Measurements from ENCODE around the gene MYO15A. TPM values are rescaled to one million over a fixed set of nuclear protein-coding genes. Genes with fewer than 3 reads are reported as not detected.

The MYO15A gene
- total RNA-seq, 1 donor = 1.1 TPM

- no peak overlapping the region for H3K27ac ChIP-seq (ENCODE audit: low read depth, low read length)
- H3K4me3 ChIP-seq (ENCODE audit: insufficient read depth, low read length) = no peak overlapping the region
- H3K4me2 ChIP-seq (ENCODE audit: insufficient read depth, low read length) = no peak overlapping the region
- H4K20me1 ChIP-seq (ENCODE audit: insufficient read depth, low read length) = no peaks in the 10 kb centered on the region
- DNase-seq (ENCODE audit: insufficient read length, low spot score, missing footprints) = peak; percentile 88
- H3K9me3 ChIP-seq (ENCODE audit: low read depth, low read length) = no peaks in the 10 kb centered on the region
- no peaks in the 10 kb centered on the region for H3K27me3 ChIP-seq (ENCODE audit: insufficient read depth, low read length)
- no peak for TF ChIP-seq CTCF (IDR thresholded peaks at IDR 0.05; ENCODE audit: extremely low read depth, low read depth, low read length)
- H3K4me1 ChIP-seq (ENCODE audit: insufficient read depth, low read length) = peaks cover 16% of the 10 kb centered on the region
- no peaks in the 10 kb centered on the region for H3K36me3 ChIP-seq (ENCODE audit: insufficient read depth, low read length)
- no peak overlapping the region for H2AFZ ChIP-seq (ENCODE audit: low read length)
- H3K79me2 ChIP-seq (ENCODE audit: insufficient read depth, low read length) = no peaks in the 10 kb centered on the region
These were observed 47.8 kb downstream of the MYO15A start for GRCh38 chr17:18156171-18156975.

GRCh38 chr17:18156976-18157280 lies 48.4 kb downstream of the MYO15A start:
- no peak overlapping the region for H3K4me3 ChIP-seq (ENCODE audit: insufficient read depth, low read length)
- H3K27ac ChIP-seq (ENCODE audit: low read depth, low read length) = no peak overlapping the region
- H3K36me3 ChIP-seq (ENCODE audit: insufficient read depth, low read length) = no peaks in the 10 kb centered on the region
- H4K20me1 ChIP-seq (ENCODE audit: insufficient read depth, low read length) = no peaks in the 10 kb centered on the region
- no peak for TF ChIP-seq CTCF (IDR thresholded peaks at IDR 0.05; ENCODE audit: extremely low read depth, low read depth, low read length)
- H3K4me1 ChIP-seq (ENCODE audit: insufficient read depth, low read length) = peaks cover 21% of the 10 kb centered on the region
- no peak overlapping the region for H2AFZ ChIP-seq (ENCODE audit: low read length)
- H3K27me3 ChIP-seq (ENCODE audit: insufficient read depth, low read length) = no peaks in the 10 kb centered on the region
- H3K9me3 ChIP-seq (ENCODE audit: low read depth, low read length) = no peaks in the 10 kb centered on the region
- H3K79me2 ChIP-seq (ENCODE audit: insufficient read depth, low read length) = no peaks in the 10 kb centered on the region
- H3K4me2 ChIP-seq (ENCODE audit: insufficient read depth, low read length) = no peak overlapping the region
- no peak for DNase-seq (ENCODE audit: insufficient read length, low spot score, missing footprints)

GRCh38 chr17:18157354-18157985 lies 48.9 kb downstream of the MYO15A start:
- H2AFZ ChIP-seq (ENCODE audit: low read length) = peak overlapping the region; percentile 66
- peak overlapping the region; percentile 69 for H3K4me2 ChIP-seq (ENCODE audit: insufficient read depth, low read length)

More at GRCh38 chr17:18157354-18157985, 48.9 kb downstream of the MYO15A start:
- DNase-seq (ENCODE audit: insufficient read length, low spot score, missing footprints) = no peak
- H3K4me1 ChIP-seq (ENCODE audit: insufficient read depth, low read length) = peaks cover 25% of the 10 kb centered on the region
- TF ChIP-seq CTCF (IDR thresholded peaks at IDR 0.05; ENCODE audit: extremely low read depth, low read depth, low read length) = no peak
- H3K27ac ChIP-seq (ENCODE audit: low read depth, low read length) = no peak overlapping the region
- H3K36me3 ChIP-seq (ENCODE audit: insufficient read depth, low read length) = no peaks in the 10 kb centered on the region
- no peaks in the 10 kb centered on the region for H3K79me2 ChIP-seq (ENCODE audit: insufficient read depth, low read length)
- H4K20me1 ChIP-seq (ENCODE audit: insufficient read depth, low read length) = no peaks in the 10 kb centered on the region
- H3K4me3 ChIP-seq (ENCODE audit: insufficient read depth, low read length) = no peak overlapping the region
- H3K27me3 ChIP-seq (ENCODE audit: insufficient read depth, low read length) = no peaks in the 10 kb centered on the region
- no peaks in the 10 kb centered on the region for H3K9me3 ChIP-seq (ENCODE audit: low read depth, low read length)
